Stimulated activated CD4-positive, alpha-beta T cell treated with anti-CD3 and anti-CD28 coated beads, TNF-alpha, amount 100 ng/mL, for 1 hour (primary cell): Measurements from ENCODE around the gene ZMIZ2.
"Not testable (repeated sequence)": the region's sequence is repeated elsewhere in the genome, so short reads cannot be mapped to it uniquely, and the experiment has no call there.

Experiments
- DNase-seq, 3 donors: peaks; one replicate each; pipeline ENCODE4 v3.0.0-alpha.2; 2020; ENCODE audit warnings: low read depth in 3 of 3, low spot score in 1 of 3

ZMIZ2 gene

GRCh38 chr7:44748045-44748947 is at the start of gene ZMIZ2:
Gene ZMIZ2, plus strand, starts transcription at chr7:44748847. Its CDS starts 7,403 bp downstream, at chr7:44756250.
- DNase-seq: peak; percentile 87 to 94 (median 92)

- DNase-seq: not testable (repeated sequence)
Measured at GRCh38 chr7:44699598-44699997, 49.0 kb upstream of the ZMIZ2 start.

GRCh38 chr7:44700322-44700721 is 48.3 kb upstream of the ZMIZ2 start:
- no peak for DNase-seq

GRCh38 chr7:44703391-44703790 is 45.3 kb upstream of the ZMIZ2 start:
- DNase-seq: not testable (repeated sequence)

- DNase-seq: no peak
Measured at GRCh38 chr7:44703921-44704320, 44.7 kb upstream of the ZMIZ2 start.

GRCh38 chr7:44705434-44705833 is 43.2 kb upstream of the ZMIZ2 start:
- DNase-seq: no peak

- no peak for DNase-seq
Measured at GRCh38 chr7:44706788-44707557, 41.7 kb upstream of the ZMIZ2 start.

GRCh38 chr7:44707558-44708230 is 41.0 kb upstream of the ZMIZ2 start:
- DNase-seq: no peak

GRCh38 chr7:44709011-44709915 is 39.4 kb upstream of the ZMIZ2 start:
- no peak for DNase-seq

- DNase-seq: no peak
Measured at GRCh38 chr7:44709945-44710596, 38.6 kb upstream of the ZMIZ2 start.

GRCh38 chr7:44711528-44711927 is 37.1 kb upstream of the ZMIZ2 start:
- no peak for DNase-seq

GRCh38 chr7:44712012-44712411 is 36.6 kb upstream of the ZMIZ2 start:
- no peak for DNase-seq

- DNase-seq: no peak
Measured at GRCh38 chr7:44713141-44713540, 35.5 kb upstream of the ZMIZ2 start.

- DNase-seq: no peak
Measured at GRCh38 chr7:44713680-44714335, 34.8 kb upstream of the ZMIZ2 start.

GRCh38 chr7:44716205-44716604 is 32.4 kb upstream of the ZMIZ2 start:
- DNase-seq: no peak

GRCh38 chr7:44720301-44720700 is 28.3 kb upstream of the ZMIZ2 start:
- no peak for DNase-seq

- no peak for DNase-seq
Measured at GRCh38 chr7:44724276-44724675, 24.4 kb upstream of the ZMIZ2 start.

- not testable (repeated sequence) for DNase-seq
Measured at GRCh38 chr7:44726250-44726649, 22.4 kb upstream of the ZMIZ2 start.

- no peak for DNase-seq
Measured at GRCh38 chr7:44727158-44727936, 21.3 kb upstream of the ZMIZ2 start.
